GM19099 (cell line): Measurements from ENCODE around the gene DCAF7.

Experiments
- POLR2A ChIP-seq: IDR thresholded peaks from 3 replicates; pipeline ENCODE4 v1.6.1; 2011; ENCODE audit warnings: low read depth; ENCODE audit not compliant: insufficient read length; ENCODE audit errors: extremely low read depth

DCAF7 gene

GRCh38 chr17:63641692-63642448 is 91.6 kb downstream of the DCAF7 start:
- TF ChIP-seq POLR2A = no peak
